BJ (cell line): ENCODE results near the gene TLR8. TPM values are rescaled to one million over a fixed set of nuclear protein-coding genes. Genes with fewer than 3 reads are reported as not detected.

ENCODE experiments used
- CTCF ChIA-PET: fragments of 350-600 bp; formaldehyde crosslinking; extraction: SDS; loops from one replicate; lab custom pipeline; 2021; ENCODE audit warnings: antibody characterized with exemption, inconsistent platforms; lab: Yijun Ruan, JAX
- POLR2A ChIA-PET: fragments of 300-600 bp; sonication (Branson Sonifier 250); formaldehyde crosslinking; extraction: SDS; loops from one replicate; lab custom pipeline; 2021; ENCODE audit warnings: antibody characterized with exemption; lab: Charles Lee
- DNase-seq: peaks from one replicate; pipeline ENCODE4 v3.0.0-alpha.2; 2011; ENCODE audit warnings: low read depth
- H3K27me3 ChIP-seq: 2 replicates; pipeline ENCODE4 v1.6.0; 2011; ENCODE audit warnings: low read length; ENCODE audit not compliant: control insufficient read depth, insufficient read depth
- H3K36me3 ChIP-seq: 2 replicates; pipeline ENCODE4 v1.5.1; 2011; ENCODE audit warnings: low read length; ENCODE audit not compliant: control insufficient read depth, insufficient read depth
- H3K4me3 ChIP-seq: 2 replicates; pipeline ENCODE4 v1.5.1; 2011; ENCODE audit warnings: low read depth, mild to moderate bottlenecking, control low read depth, low read length
- polyA plus RNA-seq: library from polyadenylated mRNA; depleted of rRNA; stranded (reverse); fragments of >200 nt; gene quantifications from 2 replicates; pipeline ENCODE4 v1.2.3, GENCODE V29; 2011
- TF ChIP-seq, protein P1 (sequence below): IDR thresholded peaks from 2 replicates; pipeline ENCODE4 v1.5.1; 2011; ENCODE audit warnings: low read depth, mild to moderate bottlenecking, control low read depth, inconsistent platforms, low read length, moderate library complexity; ENCODE audit not compliant: insufficient read depth

TLR8 gene
- polyA plus RNA-seq, 1 experiment, result not detected

DNA sequence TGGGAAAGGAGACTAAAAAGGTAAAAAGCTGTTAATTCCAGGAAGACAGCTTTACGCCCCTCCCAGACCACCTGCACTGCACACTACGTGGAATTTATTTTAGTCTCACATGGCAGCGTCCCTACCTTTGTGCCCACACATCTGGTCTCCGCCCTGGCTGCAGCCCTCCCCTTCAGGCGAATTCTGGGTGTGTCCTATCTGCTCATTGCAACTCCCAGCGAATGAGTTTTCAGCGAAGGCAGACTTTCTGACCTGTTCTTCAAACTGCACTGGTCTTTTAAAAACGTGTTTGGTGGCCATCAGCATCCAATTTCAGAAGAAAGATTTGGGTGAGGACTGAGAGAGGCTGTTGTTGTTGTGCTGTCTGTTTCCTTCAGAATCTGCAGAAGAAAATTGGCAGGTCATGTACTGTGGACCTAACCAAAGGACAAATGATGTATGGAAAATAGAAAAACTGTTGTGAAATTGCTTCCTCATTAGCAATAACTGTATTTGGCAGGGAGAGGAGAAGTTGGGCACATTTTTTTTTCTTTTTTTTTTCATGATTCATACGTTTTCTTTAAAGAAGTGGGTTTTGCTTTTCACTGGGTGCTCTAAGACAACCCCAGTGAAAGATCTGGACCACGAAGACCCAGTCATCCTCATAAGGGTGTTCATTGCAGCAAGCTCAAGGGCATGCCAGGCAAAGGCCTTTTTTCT lies 4.2 kb downstream of the TLR8 start:
- TF ChIP-seq, protein P1, sequence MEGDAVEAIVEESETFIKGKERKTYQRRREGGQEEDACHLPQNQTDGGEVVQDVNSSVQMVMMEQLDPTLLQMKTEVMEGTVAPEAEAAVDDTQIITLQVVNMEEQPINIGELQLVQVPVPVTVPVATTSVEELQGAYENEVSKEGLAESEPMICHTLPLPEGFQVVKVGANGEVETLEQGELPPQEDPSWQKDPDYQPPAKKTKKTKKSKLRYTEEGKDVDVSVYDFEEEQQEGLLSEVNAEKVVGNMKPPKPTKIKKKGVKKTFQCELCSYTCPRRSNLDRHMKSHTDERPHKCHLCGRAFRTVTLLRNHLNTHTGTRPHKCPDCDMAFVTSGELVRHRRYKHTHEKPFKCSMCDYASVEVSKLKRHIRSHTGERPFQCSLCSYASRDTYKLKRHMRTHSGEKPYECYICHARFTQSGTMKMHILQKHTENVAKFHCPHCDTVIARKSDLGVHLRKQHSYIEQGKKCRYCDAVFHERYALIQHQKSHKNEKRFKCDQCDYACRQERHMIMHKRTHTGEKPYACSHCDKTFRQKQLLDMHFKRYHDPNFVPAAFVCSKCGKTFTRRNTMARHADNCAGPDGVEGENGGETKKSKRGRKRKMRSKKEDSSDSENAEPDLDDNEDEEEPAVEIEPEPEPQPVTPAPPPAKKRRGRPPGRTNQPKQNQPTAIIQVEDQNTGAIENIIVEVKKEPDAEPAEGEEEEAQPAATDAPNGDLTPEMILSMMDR, result no peak
- no peak for DNase-seq
- H3K27me3 ChIP-seq, result no peaks in the 10 kb centered on the region; the same call in 1 of the 2 replicates
- CTCF ChIA-PET, result no interaction called here
- POLR2A ChIA-PET, result no interaction called here
- no peaks in the 10 kb centered on the region for H3K36me3 ChIP-seq
- no peak overlapping the region for H3K4me3 ChIP-seq

DNA sequence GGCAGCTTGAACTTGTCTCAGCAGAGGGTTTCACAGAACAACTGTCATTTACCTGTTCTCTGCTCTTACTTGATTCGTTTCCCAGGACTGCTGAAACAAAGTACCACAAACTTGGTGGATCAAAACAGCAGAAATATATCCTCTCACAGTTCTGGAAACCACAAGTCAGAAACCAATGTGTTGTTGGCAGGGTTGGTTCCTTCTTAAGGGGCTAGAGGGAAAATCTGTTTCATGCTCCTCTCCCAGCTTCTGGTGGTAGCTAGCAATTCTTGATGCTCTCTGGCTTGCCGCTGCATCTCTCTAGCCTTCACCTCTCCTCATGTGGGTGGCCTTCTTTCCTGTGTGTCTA lies 4.7 kb downstream of the TLR8 start:
- H3K4me3 ChIP-seq, result no peak overlapping the region
- TF ChIP-seq, protein P1, result no peak
- ChIA-PET POLR2A (no interaction called here), CTCF (no interaction called here)
- no peaks in the 10 kb centered on the region; the same call in 1 of the 2 replicates for H3K27me3 ChIP-seq
- H3K36me3 ChIP-seq, result no peaks in the 10 kb centered on the region
- DNase-seq, result no peak

DNA sequence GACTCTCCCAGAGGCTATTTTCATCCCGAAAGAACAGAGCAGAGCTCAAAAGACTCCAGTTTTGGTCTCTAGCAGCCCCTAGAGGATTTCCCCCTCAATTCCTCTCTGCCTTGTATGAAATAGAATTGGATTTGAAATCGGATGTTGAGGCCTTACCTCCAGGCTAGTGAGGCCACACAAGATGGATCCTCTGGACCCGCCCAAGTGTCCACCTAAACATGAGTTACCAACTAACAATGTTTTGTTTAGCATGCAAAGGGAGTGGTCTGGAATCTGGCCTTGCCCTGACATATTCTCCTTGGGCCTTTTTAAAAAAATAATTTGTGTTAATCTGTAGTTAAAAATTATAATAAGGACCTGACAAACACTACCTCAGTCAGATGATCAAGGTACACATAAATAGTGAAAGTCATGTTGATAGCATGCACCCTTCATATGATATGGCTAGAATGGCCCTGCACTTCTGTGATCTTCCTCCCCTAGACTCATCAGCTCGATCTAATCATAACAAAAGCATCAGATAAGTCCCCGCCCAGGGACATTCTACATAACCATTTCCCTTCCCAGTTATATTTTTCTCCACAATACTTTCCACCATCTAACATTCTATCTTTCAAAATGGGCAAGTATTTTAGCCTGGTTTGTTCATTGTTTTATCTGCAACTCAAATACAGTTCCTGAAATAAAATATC lies 6.5 kb downstream of the TLR8 start:
- H3K36me3 ChIP-seq, result no peaks in the 10 kb centered on the region
- TF ChIP-seq, protein P1, result no peak
- H3K4me3 ChIP-seq, result no peak overlapping the region
- POLR2A ChIA-PET, result no interaction called here
- no peak for DNase-seq
- H3K27me3 ChIP-seq, result no peaks in the 10 kb centered on the region; the same call in 1 of the 2 replicates
- CTCF ChIA-PET, result no interaction called here

DNA sequence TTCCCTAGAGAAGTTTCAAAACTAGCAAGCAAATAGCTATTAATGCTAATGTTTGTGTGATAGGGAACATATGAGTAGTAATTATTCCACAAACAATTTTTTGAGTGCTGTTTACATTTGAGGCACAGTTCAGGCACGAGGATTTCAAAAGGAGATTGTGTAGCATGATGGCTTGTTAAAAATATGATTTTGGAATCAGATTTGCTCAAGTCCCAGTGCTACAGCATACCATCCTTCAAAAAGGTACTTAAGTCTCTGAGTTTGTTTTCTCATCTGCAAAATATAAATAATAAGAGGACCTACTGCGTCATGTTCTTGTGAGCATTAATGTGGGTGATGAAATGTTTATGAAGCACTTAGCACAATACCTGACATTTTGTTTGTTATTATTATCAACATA lies 11.3 kb downstream of the TLR8 start:
- Histone ChIP-seq H3K36me3 (no peaks in the 10 kb centered on the region), H3K4me3 (no peak overlapping the region), H3K27me3 (no peaks in the 10 kb centered on the region)
- CTCF ChIA-PET, result interaction anchor here (1.7 kb wide), 1 partner anchor 14 kb away, joined by 3 read pairs; no protein-coding TSS in a partner anchor
- DNase-seq, result no peak
- POLR2A ChIA-PET, result no interaction called here
- TF ChIP-seq, protein P1, result no peak

DNA sequence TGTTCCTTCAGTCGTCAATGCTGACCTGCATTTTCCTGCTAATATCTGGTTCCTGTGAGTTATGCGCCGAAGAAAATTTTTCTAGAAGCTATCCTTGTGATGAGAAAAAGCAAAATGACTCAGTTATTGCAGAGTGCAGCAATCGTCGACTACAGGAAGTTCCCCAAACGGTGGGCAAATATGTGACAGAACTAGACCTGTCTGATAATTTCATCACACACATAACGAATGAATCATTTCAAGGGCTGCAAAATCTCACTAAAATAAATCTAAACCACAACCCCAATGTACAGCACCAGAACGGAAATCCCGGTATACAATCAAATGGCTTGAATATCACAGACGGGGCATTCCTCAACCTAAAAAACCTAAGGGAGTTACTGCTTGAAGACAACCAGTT lies 12.6 kb downstream of the TLR8 start:
- POLR2A ChIA-PET, result no interaction called here
- Histone ChIP-seq H3K27me3 (no peaks in the 10 kb centered on the region), H3K36me3 (no peaks in the 10 kb centered on the region), H3K4me3 (no peak overlapping the region)
- no peak for DNase-seq
- CTCF ChIA-PET, result interaction anchor here (1.7 kb wide), 1 partner anchor 15 kb away, joined by 3 read pairs; no protein-coding TSS in a partner anchor
- TF ChIP-seq, protein P1, result no peak
